ENCODE results near the gene SCYL3.

Gene SCYL3

GRCh38 chr1:169931795-169932231, 38.1 kb upstream of the SCYL3 start:
- TF ChIP-seq FOXK2 (IDR thresholded peaks at IDR 0.05), result no peak
- TF ChIP-seq TARDBP (IDR thresholded peaks at IDR 0.05), result no peak
- TF ChIP-seq ZNF384 (IDR thresholded peaks at IDR 0.05), result no peak
- TF ChIP-seq CTBP1 (IDR thresholded peaks at IDR 0.05; ENCODE audit: borderline replicate concordance), result no peak
- TF ChIP-seq ELF4 (IDR thresholded peaks at IDR 0.05), result no peak
- no peak for TF ChIP-seq FOXA1 (IDR thresholded peaks at IDR 0.05)
- no peak for TF ChIP-seq NFRKB (IDR thresholded peaks at IDR 0.05)
- no peak for TF ChIP-seq PKNOX1 (IDR thresholded peaks at IDR 0.05)
- TF ChIP-seq ARNT (IDR thresholded peaks at IDR 0.05), result no peak
- no peak for DNase-seq (ENCODE audit: extremely low spot score)
- ChIA-PET POLR2A (no interaction called here), CTCF (no interaction called here)

GRCh38 chr1:169929210-169929526, 35.5 kb upstream of the SCYL3 start:
- DNase-seq (ENCODE audit: extremely low spot score), result no peak
- no peak for TF ChIP-seq L3MBTL2 (conservative IDR thresholded peaks at IDR 0.05)
- no peak for TF ChIP-seq TARDBP (IDR thresholded peaks at IDR 0.05)
- TF ChIP-seq ELF4 (IDR thresholded peaks at IDR 0.05), result no peak
- TF ChIP-seq ARNT (IDR thresholded peaks at IDR 0.05), result no peak
- TF ChIP-seq PKNOX1 (IDR thresholded peaks at IDR 0.05), result no peak
- TF ChIP-seq BHLHE40 (IDR thresholded peaks at IDR 0.05; ENCODE audit: borderline replicate concordance), result no peak
- TF ChIP-seq HDGF (IDR thresholded peaks at IDR 0.05; ENCODE audit: borderline replicate concordance), result no peak
- TF ChIP-seq ZNF384 (IDR thresholded peaks at IDR 0.05), result no peak
- TF ChIP-seq NFRKB (IDR thresholded peaks at IDR 0.05), result no peak
- TF ChIP-seq SP1 (IDR thresholded peaks at IDR 0.05), result no peak
- no peak for TF ChIP-seq FOXK2 (IDR thresholded peaks at IDR 0.05)
- no peak for TF ChIP-seq FOXM1 (IDR thresholded peaks at IDR 0.05; ENCODE audit: borderline replicate concordance)
- TF ChIP-seq SUZ12 (IDR thresholded peaks at IDR 0.05), result no peak
- no peak for TF ChIP-seq CTBP1 (IDR thresholded peaks at IDR 0.05; ENCODE audit: borderline replicate concordance)
- no peak for TF ChIP-seq LEF1 (IDR thresholded peaks at IDR 0.05; ENCODE audit: borderline replicate concordance)
- CTCF ChIA-PET, result interaction anchor here (0.7 kb wide), 1 partner anchor 48 kb away, joined by 3 read pairs; no protein-coding TSS in a partner anchor
- POLR2A ChIA-PET, result no interaction called here

GRCh38 chr1:169928438-169929209, 34.9 kb upstream of the SCYL3 start:
- TF ChIP-seq ZNF384 (IDR thresholded peaks at IDR 0.05), result peak; percentile 61
- no peak for TF ChIP-seq TARDBP (IDR thresholded peaks at IDR 0.05)
- peak; percentile 11; the same call in 1 of the 2 replicates for TF ChIP-seq FOXM1 (IDR thresholded peaks at IDR 0.05; ENCODE audit: borderline replicate concordance)
- TF ChIP-seq FOXK2 (IDR thresholded peaks at IDR 0.05), result no peak
- POLR2A ChIA-PET, result no interaction called here
- DNase-seq (ENCODE audit: extremely low spot score), result peak; percentile 36
- CTCF ChIA-PET, result interaction anchor here (0.7 kb wide), 1 partner anchor 48 kb away, joined by 3 read pairs; no protein-coding TSS in a partner anchor

DNA sequence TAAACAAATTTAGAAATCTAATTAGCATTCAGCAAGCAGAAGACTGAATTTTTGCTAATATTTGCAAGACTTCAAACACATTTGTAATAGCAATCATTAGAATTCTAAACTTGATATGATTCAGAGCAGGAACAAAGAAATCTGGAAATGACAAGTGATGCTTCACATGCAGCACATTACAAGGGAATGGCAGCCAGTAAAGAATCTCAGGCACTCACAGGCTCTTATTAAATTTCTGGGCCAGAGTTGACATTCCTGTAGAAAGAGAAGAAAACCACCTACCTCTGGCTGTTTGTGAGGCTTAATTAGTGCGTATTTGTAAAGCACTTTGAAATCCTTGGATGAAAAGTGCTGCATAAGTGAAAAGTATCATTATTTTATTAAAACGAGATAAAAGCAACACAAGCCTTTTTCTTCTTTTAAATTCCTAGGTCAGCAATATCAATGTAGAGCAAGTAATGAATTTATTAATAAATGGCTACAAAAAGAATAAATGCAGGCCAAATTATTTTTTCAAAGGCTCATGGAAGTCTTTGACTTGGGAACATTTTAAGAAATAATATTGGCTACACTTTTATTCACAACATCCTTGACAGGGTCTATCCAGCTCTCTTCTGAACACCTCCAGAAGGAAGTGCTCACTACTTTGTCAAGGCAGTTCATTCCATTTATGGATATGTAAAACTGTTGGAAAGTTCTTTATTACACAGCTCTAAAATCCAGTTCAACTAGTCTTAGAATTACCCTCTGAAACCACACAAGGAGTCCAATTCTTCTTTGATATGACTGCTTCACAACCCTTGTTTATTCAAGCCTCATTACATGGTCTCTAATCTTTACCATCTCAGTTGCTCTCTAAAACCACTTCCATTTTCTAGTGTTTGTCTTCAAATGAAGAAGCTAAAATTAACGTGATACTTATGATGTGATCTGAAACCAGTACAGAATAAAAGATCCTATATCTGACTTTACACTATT, 32.1 kb upstream of the SCYL3 start:
- no peak for TF ChIP-seq FOXK2 (IDR thresholded peaks at IDR 0.05)
- CTCF ChIA-PET, result no interaction called here
- POLR2A ChIA-PET, result no interaction called here
- no peak for DNase-seq (ENCODE audit: extremely low spot score)

- DNase-seq (ENCODE audit: extremely low spot score), result no peak
- ChIA-PET POLR2A (no interaction called here), CTCF (no interaction called here)
- TF ChIP-seq NFRKB (IDR thresholded peaks at IDR 0.05), result no peak
- no peak for TF ChIP-seq FOXM1 (IDR thresholded peaks at IDR 0.05; ENCODE audit: borderline replicate concordance)
- no peak for TF ChIP-seq FOXA1 (IDR thresholded peaks at IDR 0.05)
- no peak for TF ChIP-seq SP1 (IDR thresholded peaks at IDR 0.05)
Measured at GRCh38 chr1:169924829-169925228, 31.1 kb upstream of the SCYL3 start.

GRCh38 chr1:169924063-169924462, 30.4 kb upstream of the SCYL3 start:
- POLR2A ChIA-PET, result no interaction called here
- TF ChIP-seq FOXK2 (IDR thresholded peaks at IDR 0.05) (no peak), FOXM1 (IDR thresholded peaks at IDR 0.05; ENCODE audit: borderline replicate concordance) (no peak), HDGF (IDR thresholded peaks at IDR 0.05; ENCODE audit: borderline replicate concordance) (no peak), NFRKB (IDR thresholded peaks at IDR 0.05) (no peak), CTBP1 (IDR thresholded peaks at IDR 0.05; ENCODE audit: borderline replicate concordance) (no peak), BHLHE40 (IDR thresholded peaks at IDR 0.05; ENCODE audit: borderline replicate concordance) (no peak), ELF4 (IDR thresholded peaks at IDR 0.05) (no peak), PKNOX1 (IDR thresholded peaks at IDR 0.05) (no peak), ARNT (IDR thresholded peaks at IDR 0.05) (no peak), L3MBTL2 (conservative IDR thresholded peaks at IDR 0.05) (no peak), SUZ12 (IDR thresholded peaks at IDR 0.05) (no peak), ZNF384 (IDR thresholded peaks at IDR 0.05) (no peak)
- DNase-seq (ENCODE audit: extremely low spot score), result no peak
- CTCF ChIA-PET, result no interaction called here
